Neural cell (in vitro differentiated cells): ENCODE results near the gene SNTG2. TPM values are rescaled to one million over a fixed set of nuclear protein-coding genes. Genes with fewer than 3 reads are reported as not detected.
"Not testable (repeated sequence)": the region's sequence is repeated elsewhere in the genome, so short reads cannot be mapped to it uniquely, and the experiment has no call there.

Source experiments
- H2AFZ ChIP-seq: fragments of 200-600, 300-800 bp; sonication (generic), shearing (Covaris generic); 2 replicates; pipeline ENCODE4 v1.6.0; 2014; ENCODE audit warnings: low read depth, mild to moderate bottlenecking, antibody characterized with exemption, low read length, moderate library complexity
- H3F3A ChIP-seq: fragments of 200-600 bp; shearing (Covaris generic); 2 replicates; pipeline ENCODE4 v1.6.1; 2016; ENCODE audit warnings: mild to moderate bottlenecking, moderate library complexity, mixed read lengths, antibody characterized with exemption, low read length; ENCODE audit not compliant: insufficient read depth, poor library complexity, severe bottlenecking
- H3K27ac ChIP-seq: fragments of 200-600, 300-800 bp; sonication (generic), shearing (Covaris generic); 2 replicates; pipeline ENCODE4 v1.5.1; 2014; ENCODE audit warnings: mild to moderate bottlenecking, low read length, moderate library complexity
- H3K27me3 ChIP-seq: fragments of 300-800, 200-600 bp; sonication (generic), shearing (Covaris generic); 2 replicates; pipeline ENCODE4 v1.6.0; 2014; ENCODE audit warnings: mild to moderate bottlenecking, low read depth, low read length, moderate library complexity; ENCODE audit not compliant: insufficient read depth
- H3K36me3 ChIP-seq: fragments of 300-800, 200-600 bp; sonication (generic), shearing (Covaris generic); 2 replicates; pipeline ENCODE4 v1.5.1; 2014; ENCODE audit warnings: mild to moderate bottlenecking, antibody characterized with exemption, low read length, moderate library complexity; ENCODE audit not compliant: insufficient read depth
- H3K4me2 ChIP-seq: fragments of 300-800, 200-600 bp; sonication (generic), shearing (Covaris generic); 2 replicates; pipeline ENCODE4 v1.6.0; 2014; ENCODE audit warnings: mild to moderate bottlenecking, low read length
- H3K4me3 ChIP-seq: fragments of 300-800, 200-600 bp; sonication (generic), shearing (Covaris generic); 2 replicates; pipeline ENCODE4 v1.5.1; 2014; ENCODE audit warnings: mild to moderate bottlenecking, low read length, moderate library complexity
- H3K79me2 ChIP-seq: fragments of 200-600 bp; shearing (Covaris generic); replicated peaks from 2 replicates; pipeline ENCODE4 v1.6.0; 2014; ENCODE audit warnings: mild to moderate bottlenecking, low read length, moderate library complexity; ENCODE audit not compliant: insufficient read depth
- H3K9ac ChIP-seq: fragments of 300-800, 200-600 bp; sonication (generic), shearing (Covaris generic); 2 replicates; pipeline ENCODE4 v1.6.1; 2016; ENCODE audit warnings: mild to moderate bottlenecking, low read length, mixed read lengths
- H3K9me2 ChIP-seq: fragments of 200-600 bp; shearing (Covaris generic); 2 replicates; pipeline ENCODE4 v1.6.1; 2016; ENCODE audit warnings: mild to moderate bottlenecking, low read length, mixed read lengths; ENCODE audit not compliant: insufficient read depth
- H3K9me3 ChIP-seq: fragments of 200-600, 300-800 bp; sonication (generic), shearing (Covaris generic); 2 replicates; pipeline ENCODE4 v1.6.1; 2016; ENCODE audit warnings: mild to moderate bottlenecking, mixed run types, low read length, moderate library complexity, mixed read lengths
- H4K20me1 ChIP-seq: fragments of 200-600 bp; shearing (Covaris generic); 2 replicates; pipeline ENCODE4 v1.6.1; 2016; ENCODE audit warnings: mild to moderate bottlenecking, mixed run types; ENCODE audit not compliant: insufficient read depth
- CTCF ChIP-seq: fragments of 450-650 bp; IDR thresholded peaks from 2 replicates; pipeline ENCODE4 v1.5.1; 2014; ENCODE audit warnings: antibody characterized with exemption, mild to moderate bottlenecking, moderate library complexity; ENCODE audit not compliant: poor library complexity, severe bottlenecking
- EP300 ChIP-seq: fragments of 450-650 bp; conservative IDR thresholded peaks from 2 replicates; pipeline ENCODE4 v1.6.1; 2014; ENCODE audit warnings: antibody characterized with exemption, mild to moderate bottlenecking, moderate library complexity; ENCODE audit not compliant: poor library complexity, severe bottlenecking
- EZH2 ChIP-seq: fragments of 200-600, 300-800 bp; shearing (Covaris generic), sonication (generic); IDR thresholded peaks from 2 replicates; pipeline ENCODE4 v1.6.1; 2014; ENCODE audit warnings: antibody characterized with exemption, low read length, borderline replicate concordance, mild to moderate bottlenecking; ENCODE audit not compliant: insufficient read depth, poor library complexity, severe bottlenecking
- MXI1 ChIP-seq: fragments of 450-650 bp; conservative IDR thresholded peaks from 2 replicates; pipeline ENCODE4 v1.6.1; 2014; ENCODE audit warnings: antibody characterized with exemption, mild to moderate bottlenecking; ENCODE audit not compliant: poor library complexity, severe bottlenecking
- POLR2AphosphoS5 ChIP-seq: IDR thresholded peaks from 2 replicates; pipeline ENCODE4 v1.6.1; 2012
- RAD21 ChIP-seq: fragments of 450-650 bp; conservative IDR thresholded peaks from 2 replicates; pipeline ENCODE4 v1.6.1; 2014; ENCODE audit warnings: antibody characterized with exemption, mild to moderate bottlenecking, moderate library complexity
- REST ChIP-seq: IDR thresholded peaks from 2 replicates; pipeline ENCODE4 v1.6.1; 2012; ENCODE audit warnings: borderline replicate concordance
- SMC3 ChIP-seq: fragments of 450-650 bp; conservative IDR thresholded peaks from 2 replicates; pipeline ENCODE4 v1.6.1; 2014; ENCODE audit warnings: antibody characterized with exemption, mild to moderate bottlenecking, moderate library complexity; ENCODE audit not compliant: poor library complexity
- TAF1 ChIP-seq: IDR thresholded peaks from 2 replicates; pipeline ENCODE4 v1.6.1; 2012; ENCODE audit warnings: low read depth
- polyA plus RNA-seq: library from polyadenylated mRNA; depleted of rRNA; stranded (reverse); fragments of >200 nt; gene quantifications from 2 replicates; pipeline ENCODE4 v1.2.3, GENCODE V29; 2014

The SNTG2 gene
- polyA plus RNA-seq, 1 donor from 2014 or later, result not detected

- Histone ChIP-seq H3F3A (no peaks in the 10 kb centered on the region), H3K9me3 (no peaks in the 10 kb centered on the region), H3K27ac (no peak overlapping the region), H3K36me3 (no peaks in the 10 kb centered on the region), H3K4me2 (no peak overlapping the region), H4K20me1 (no peaks in the 10 kb centered on the region), H3K79me2 (no peaks in the 10 kb centered on the region), H3K4me3 (no peak overlapping the region), H3K27me3 (no peaks in the 10 kb centered on the region), H2AFZ (no peak overlapping the region), H3K9ac (no peak overlapping the region), H3K9me2 (no peaks in the 10 kb centered on the region)
- TF ChIP-seq SMC3, result no peak
- no peak for TF ChIP-seq EP300
- no peak for TF ChIP-seq EZH2
- no peak for TF ChIP-seq REST
- no peak for TF ChIP-seq CTCF
- TF ChIP-seq MXI1, result no peak
- no peak for TF ChIP-seq RAD21
- no peak for TF ChIP-seq POLR2AphosphoS5
- TF ChIP-seq TAF1, result no peak
Measured at GRCh38 chr2:1091895-1092585, 141.4 kb downstream of the SNTG2 start.

GRCh38 chr2:1093668-1094067 lies 143.0 kb downstream of the SNTG2 start:
- H4K20me1 ChIP-seq, H3K36me3 ChIP-seq, H3K79me2 ChIP-seq, H3K4me2 ChIP-seq, H3K9ac ChIP-seq, H3K27me3 ChIP-seq, H2AFZ ChIP-seq, H3K4me3 ChIP-seq, H3F3A ChIP-seq, H3K9me3 ChIP-seq, H3K27ac ChIP-seq, H3K9me2 ChIP-seq: not testable (repeated sequence)

- H3K9ac ChIP-seq, result no peak overlapping the region
- no peak overlapping the region for H2AFZ ChIP-seq
Measured at GRCh38 chr2:1097101-1097500, 146.5 kb downstream of the SNTG2 start.

More at GRCh38 chr2:1097101-1097500, 146.5 kb downstream of the SNTG2 start:
- Histone ChIP-seq H3K36me3 (no peaks in the 10 kb centered on the region), H3K27ac (no peak overlapping the region), H3K9me3 (no peaks in the 10 kb centered on the region), H4K20me1 (no peaks in the 10 kb centered on the region), H3F3A (no peaks in the 10 kb centered on the region), H3K4me2 (no peak overlapping the region), H3K9me2 (no peaks in the 10 kb centered on the region), H3K4me3 (no peak overlapping the region), H3K27me3 (no peaks in the 10 kb centered on the region), H3K79me2 (no peaks in the 10 kb centered on the region)
- TF ChIP-seq MXI1 (no peak), RAD21 (no peak), EP300 (no peak), EZH2 (no peak), TAF1 (no peak), POLR2AphosphoS5 (no peak), SMC3 (no peak), REST (no peak), CTCF (no peak)
